ENCODE measurements around the gene WDR33. TPM values are rescaled to one million over a fixed set of nuclear protein-coding genes. Genes with fewer than 3 reads are reported as not detected.
"Not testable (repeated sequence)": the region's sequence is repeated elsewhere in the genome, so short reads cannot be mapped to it uniquely, and the experiment has no call there.

Gene WDR33
- total RNA-seq, 1 donor from 2014 or later: 28.8 TPM

- DNase-seq (ENCODE audit: low read depth): no peak
Measured at GRCh38 chr2:127769587-127769986, 41.4 kb downstream of the WDR33 start.

- no peak for DNase-seq (ENCODE audit: low read depth)
Measured at GRCh38 chr2:127768775-127769479, 42.0 kb downstream of the WDR33 start.

GRCh38 chr2:127763776-127764175 is 47.2 kb downstream of the WDR33 start:
- no peak for DNase-seq (ENCODE audit: low read depth)

GRCh38 chr2:127762846-127763245 is 48.1 kb downstream of the WDR33 start:
- DNase-seq (ENCODE audit: low read depth): no peak

- no peak for DNase-seq (ENCODE audit: low read depth)
Measured at GRCh38 chr2:127762441-127762840, 48.5 kb downstream of the WDR33 start.

- DNase-seq (ENCODE audit: low read depth): no peak
Measured at GRCh38 chr2:127759931-127760330, 51.0 kb downstream of the WDR33 start.

- no peak for DNase-seq (ENCODE audit: low read depth)
Measured at GRCh38 chr2:127754186-127754585, 56.8 kb downstream of the WDR33 start.

GRCh38 chr2:127753374-127753773 is 57.6 kb downstream of the WDR33 start:
- DNase-seq (ENCODE audit: low read depth): no peak

GRCh38 chr2:127749537-127749936 is 61.4 kb downstream of the WDR33 start:
- DNase-seq (ENCODE audit: low read depth): not testable (repeated sequence)

- no peak for DNase-seq (ENCODE audit: low read depth)
Measured at GRCh38 chr2:127747621-127748020, 63.4 kb downstream of the WDR33 start.

GRCh38 chr2:127743477-127744026 is 67.4 kb downstream of the WDR33 start:
- no peak for DNase-seq (ENCODE audit: low read depth)

GRCh38 chr2:127740665-127741288 is 70.2 kb downstream of the WDR33 start:
- DNase-seq (ENCODE audit: low read depth): no peak

GRCh38 chr2:127739800-127740199 is 71.2 kb downstream of the WDR33 start:
- no peak for DNase-seq (ENCODE audit: low read depth)

- DNase-seq (ENCODE audit: low read depth): no peak
Measured at GRCh38 chr2:127737892-127738291, 73.1 kb downstream of the WDR33 start.

GRCh38 chr2:127735537-127736399 is 75.2 kb downstream of the WDR33 start:
- no peak for DNase-seq (ENCODE audit: low read depth)

- no peak for DNase-seq (ENCODE audit: low read depth)
Measured at GRCh38 chr2:127735044-127735443, 75.9 kb downstream of the WDR33 start.

GRCh38 chr2:127733816-127734537 is 77.0 kb downstream of the WDR33 start:
- peak; percentile 56 for DNase-seq (ENCODE audit: low read depth)

- DNase-seq (ENCODE audit: low read depth): no peak
Measured at GRCh38 chr2:127733113-127733815, 77.7 kb downstream of the WDR33 start.

- no peak for DNase-seq (ENCODE audit: low read depth)
Measured at GRCh38 chr2:127726158-127726880, 84.7 kb downstream of the WDR33 start.

GRCh38 chr2:127722807-127723206 is 88.2 kb downstream of the WDR33 start:
- peak; percentile 37 for DNase-seq (ENCODE audit: low read depth)

All from myocyte (in vitro differentiated cells).